Activated CD8-positive, alpha-beta T cell treated with anti-CD3 and anti-CD28 coated beads, Interleukin-2, amount 10 ng/mL, durations not matched to agents 7 days and 5 days (primary cell): ENCODE data around the gene LPCAT3. TPM values are rescaled to one million over a fixed set of nuclear protein-coding genes. Genes with fewer than 3 reads are reported as not detected.

Experiments used
- ATAC-seq: fragments of 150-1000 bp; cut with Tn5 transposase; one replicate; pipeline ENCODE4 v1.10.0; 2021; ENCODE audit warnings: moderate library complexity
- CTCF ChIA-PET: fragments of 350-600 bp; sonication (Branson Sonifier 250); formaldehyde crosslinking; loops from one replicate; lab custom pipeline; 2021; ENCODE audit warnings: antibody characterized with exemption; lab: Charles Lee
- POLR2A ChIA-PET: fragments of 350-600 bp; sonication (Branson Sonifier 250); formaldehyde crosslinking; loops from one replicate; lab custom pipeline; 2021; ENCODE audit warnings: antibody characterized with exemption; lab: Charles Lee
- DNase-seq: peaks from one replicate; pipeline ENCODE4 v3.0.0-alpha.2; 2020
- H3K27ac Mint-ChIP-seq: one replicate; pipeline ENCODE4 v1.8.0; 2021; ENCODE audit warnings: mild to moderate bottlenecking, mixed read lengths
- H3K27me3 Mint-ChIP-seq: one replicate; pipeline ENCODE4 v1.8.0; 2021; ENCODE audit warnings: low read depth, mixed read lengths
- H3K36me3 Mint-ChIP-seq: one replicate; pipeline ENCODE4 v1.8.0; 2021; ENCODE audit warnings: low read depth, mixed read lengths
- H3K4me1 Mint-ChIP-seq: one replicate; pipeline ENCODE4 v1.8.0; 2021; ENCODE audit warnings: low read depth, mixed read lengths
- H3K4me3 Mint-ChIP-seq: one replicate; pipeline ENCODE4 v1.8.0; 2021; ENCODE audit warnings: mild to moderate bottlenecking, mixed read lengths
- H3K9me3 Mint-ChIP-seq: one replicate; pipeline ENCODE4 v1.8.0; 2022; ENCODE audit warnings: mixed read lengths; ENCODE audit not compliant: insufficient read depth
- total RNA-seq, 2 experiments: library from RNA; stranded (reverse); gene quantifications; one replicate each; pipeline ENCODE4 v1.2.3, GENCODE V29; 2021

Gene LPCAT3
- total RNA-seq, 2 experiments from 2014 or later = 37.3 to 40.3 TPM

- peak; percentile 52 for ATAC-seq
- Mint-ChIP-seq H3K4me1 (peaks cover 75% of the 10 kb centered on the region), H3K36me3 (peaks cover 16% of the 10 kb centered on the region), H3K4me3 (peak overlapping the region; percentile 88), H3K27me3 (peaks cover 2% of the 10 kb centered on the region), H3K9me3 (no peaks in the 10 kb centered on the region), H3K27ac (peak overlapping the region; percentile 97)
- ChIA-PET CTCF (interaction anchor here (0.6 to 18.6 kb wide), 30 partner anchors 8 to 201 kb away, joined by 3 to 742 read pairs (median 5); partner anchors contain the start of genes C1R, C1RL, CDCA3 and LPCAT3), POLR2A (interaction anchor here (0.5 to 20.8 kb wide), 51 partner anchors 10 to 1122 kb away, joined by 3 to 1099 read pairs (median 6); partner anchors contain the start of genes ATN1, C1RL, C3AR1 and CDCA3)
- peak; percentile 93 for DNase-seq
Observed at GRCh38 chr12:6944381-6945186, 73.7 kb downstream of the LPCAT3 start.

DNA sequence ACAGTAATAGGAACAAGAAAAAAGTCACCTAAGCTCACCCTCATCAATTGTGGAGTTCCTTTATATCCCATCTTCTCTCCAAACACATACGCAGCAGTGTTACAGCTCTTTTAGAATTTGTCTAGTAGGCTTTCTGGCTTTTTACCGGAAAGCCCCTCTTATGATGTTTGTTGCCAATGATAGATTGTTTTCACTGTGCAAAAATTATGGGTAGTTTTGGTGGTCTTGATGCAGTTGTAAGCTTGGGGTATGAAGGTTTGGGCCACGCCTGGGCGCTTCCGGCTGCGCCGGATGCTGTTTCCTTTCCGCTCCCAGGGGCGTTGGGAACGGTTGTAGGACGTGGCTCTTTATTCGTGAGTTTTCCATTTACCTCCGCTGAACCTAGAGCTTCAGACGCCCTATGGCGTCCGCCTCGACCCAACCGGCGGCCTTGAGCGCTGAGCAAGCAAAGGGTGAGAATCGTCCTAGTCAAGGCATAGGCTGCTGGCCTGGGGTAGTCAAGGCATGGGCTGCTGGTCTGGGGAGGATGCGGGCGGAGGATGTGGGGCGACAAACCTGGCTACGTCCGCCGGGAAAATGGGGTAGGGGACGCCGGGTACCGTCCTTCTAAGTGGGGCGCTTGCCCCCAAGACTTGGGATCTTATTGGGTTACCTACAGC, 74.4 kb downstream of the LPCAT3 start, which contains the start of the genes C12orf57 and RNU7-1:
C12orf57 (plus strand) TSS at position 301 of the 659 bp plus-strand sequence; CDS start at position 401, 100 bp downstream.
RNU7-1 (plus strand) TSS at position 95 of the 659 bp plus-strand sequence.
- peak; percentile 89 for DNase-seq
- Mint-ChIP-seq H3K36me3 (peaks cover 17% of the 10 kb centered on the region), H3K27ac (peak within 1 kb of the TSS; percentile 97), H3K9me3 (no peaks in the 10 kb centered on the region), H3K4me1 (peaks cover 72% of the 10 kb centered on the region), H3K27me3 (peaks cover 2% of the 10 kb centered on the region), H3K4me3 (peak within 1 kb of the TSS; percentile 88)
- ChIA-PET CTCF (interaction anchor here (0.7 to 18.6 kb wide), 30 partner anchors 9 to 245 kb away, joined by 3 to 742 read pairs (median 5); partner anchors contain the start of genes C1R, C1RL, CDCA3 and ENO2), POLR2A (interaction anchor here (0.6 to 20.8 kb wide), 64 partner anchors 10 to 1123 kb away, joined by 3 to 1099 read pairs (median 5); partner anchors contain the start of genes ATN1, C1RL, C3AR1 and CDCA3)
- peak; percentile 76 for ATAC-seq

- peaks cover 17% of the 10 kb centered on the region for H3K36me3 Mint-ChIP-seq
- H3K27ac Mint-ChIP-seq = peak overlapping the region; percentile 97
- peak; percentile 42 for ATAC-seq
- CTCF ChIA-PET = interaction anchor here (0.7 to 18.6 kb wide), 24 partner anchors 9 to 245 kb away, joined by 3 to 742 read pairs (median 5); partner anchors contain the start of genes C1R, C1RL, ENO2 and LPCAT3
- peaks cover 69% of the 10 kb centered on the region for H3K4me1 Mint-ChIP-seq
- peaks cover 2% of the 10 kb centered on the region for H3K27me3 Mint-ChIP-seq
- DNase-seq = peak; percentile 90
- no peaks in the 10 kb centered on the region for H3K9me3 Mint-ChIP-seq
- H3K4me3 Mint-ChIP-seq = peak overlapping the region; percentile 88
- POLR2A ChIA-PET = interaction anchor here (0.6 to 20.8 kb wide), 59 partner anchors 9 to 1123 kb away, joined by 3 to 1099 read pairs (median 5); partner anchors contain the start of genes ATN1, C1RL, C3AR1 and CDCA3
Observed at GRCh38 chr12:6943389-6943721, 74.9 kb downstream of the LPCAT3 start.

DNA sequence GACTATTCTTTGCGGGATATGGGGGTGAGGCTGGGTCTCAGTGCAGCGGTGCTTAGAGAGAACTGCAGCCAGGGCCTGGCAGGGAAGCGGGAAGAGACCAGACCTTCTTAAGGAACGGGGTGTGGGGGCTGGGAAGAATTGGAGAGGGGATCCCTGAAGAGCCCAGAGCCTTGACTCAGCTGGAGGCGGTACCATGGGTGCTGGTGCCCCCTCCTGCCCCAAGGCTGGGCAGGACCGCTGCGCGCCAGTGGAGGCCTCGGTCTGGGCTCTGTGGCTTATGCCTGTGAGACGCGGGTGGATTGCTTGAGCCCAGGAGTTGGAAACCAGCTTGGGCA, 76.0 kb downstream of the LPCAT3 start:
- H3K9me3 Mint-ChIP-seq = no peaks in the 10 kb centered on the region
- peaks cover 20% of the 10 kb centered on the region for H3K36me3 Mint-ChIP-seq
- ChIA-PET POLR2A (interaction anchor here (0.7 to 20.8 kb wide), 5 partner anchors 8 to 102 kb away, joined by 3 to 1099 read pairs (median 48); partner anchors contain the start of genes ATN1, GNB3, PTPN6 and SPSB2), CTCF (interaction anchor here (1.8 to 18.6 kb wide), 4 partner anchors 9 to 168 kb away, joined by 10 to 742 read pairs (median 66); partner anchors contain the start of genes C1RL and SPSB2)
- peak overlapping the region; percentile 97 for H3K27ac Mint-ChIP-seq
- DNase-seq (no peak), ATAC-seq (no peak)
- H3K27me3 Mint-ChIP-seq = peaks cover 2% of the 10 kb centered on the region
- H3K4me1 Mint-ChIP-seq = peaks cover 66% of the 10 kb centered on the region
- peak overlapping the region; percentile 5 for H3K4me3 Mint-ChIP-seq

- ATAC-seq = no peak
- Mint-ChIP-seq H3K4me3 (no peak overlapping the region), H3K27ac (no peak overlapping the region), H3K4me1 (peaks cover 64% of the 10 kb centered on the region), H3K9me3 (no peaks in the 10 kb centered on the region), H3K27me3 (peaks cover 2% of the 10 kb centered on the region), H3K36me3 (peaks cover 21% of the 10 kb centered on the region)
- ChIA-PET CTCF (interaction anchor here (1.1 to 18.6 kb wide), 3 partner anchors 14 to 26 kb away, joined by 3 to 742 read pairs (median 106); partner anchors contain the start of gene ATN1), POLR2A (interaction anchor here (1.2 to 20.8 kb wide), 3 partner anchors 13 to 69 kb away, joined by 3 to 1099 read pairs (median 5); partner anchors contain the start of genes PTPN6 and SPSB2)
- DNase-seq = no peak
Observed at GRCh38 chr12:6941782-6942181, 76.5 kb downstream of the LPCAT3 start.

DNA sequence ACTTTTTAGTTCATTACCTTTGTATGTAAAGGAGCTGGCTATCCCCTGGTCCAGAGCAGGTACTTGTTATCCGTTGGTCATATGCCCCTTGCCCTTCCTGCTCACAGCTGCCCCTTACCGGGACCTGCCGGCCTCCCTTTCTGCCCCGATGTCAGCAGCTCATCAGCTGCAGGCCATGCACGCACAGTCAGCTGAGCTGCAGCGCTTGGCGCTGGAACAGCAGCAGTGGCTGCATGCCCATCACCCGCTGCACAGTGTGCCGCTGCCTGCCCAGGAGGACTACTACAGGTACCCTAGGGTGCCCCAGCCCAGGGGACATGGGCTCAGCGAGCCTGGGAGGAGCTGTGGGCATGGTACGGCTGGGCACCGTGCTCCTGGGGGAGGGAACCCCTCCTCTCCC, 77.0 kb downstream of the LPCAT3 start:
- no peaks in the 10 kb centered on the region for H3K9me3 Mint-ChIP-seq
- POLR2A ChIA-PET = interaction anchor here (1.2 to 20.8 kb wide), 3 partner anchors 12 to 68 kb away, joined by 3 to 1099 read pairs (median 5); partner anchors contain the start of genes PTPN6 and SPSB2
- peaks cover 25% of the 10 kb centered on the region for H3K36me3 Mint-ChIP-seq
- CTCF ChIA-PET = interaction anchor here (1.1 to 18.6 kb wide), 3 partner anchors 14 to 27 kb away, joined by 3 to 742 read pairs (median 106); partner anchors contain the start of gene ATN1
- H3K27me3 Mint-ChIP-seq = peaks cover 2% of the 10 kb centered on the region
- peak overlapping the region; percentile 43 for H3K27ac Mint-ChIP-seq
- ATAC-seq (no peak), DNase-seq (no peak)
- peaks cover 64% of the 10 kb centered on the region for H3K4me1 Mint-ChIP-seq
- H3K4me3 Mint-ChIP-seq = no peak overlapping the region

DNA sequence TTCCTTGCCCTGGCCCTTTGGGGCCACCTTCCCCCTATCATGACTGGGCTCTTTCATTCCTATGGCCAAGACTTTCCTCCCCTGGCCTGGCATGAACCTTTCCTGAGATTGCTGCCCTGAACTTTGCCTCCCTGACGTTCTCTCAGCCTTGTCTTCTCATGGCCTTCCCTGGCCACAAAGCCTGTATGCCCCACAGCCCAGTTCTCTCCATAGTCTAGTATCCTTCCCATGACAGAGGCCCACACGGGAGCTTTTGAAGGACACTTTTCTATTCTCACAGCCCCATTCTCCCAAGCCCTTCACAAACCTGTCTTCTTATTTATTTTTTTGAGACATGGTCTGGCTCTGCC, 79.1 kb downstream of the LPCAT3 start:
- Mint-ChIP-seq H3K4me3 (peak overlapping the region; percentile 29), H3K4me1 (peaks cover 63% of the 10 kb centered on the region), H3K27ac (peak overlapping the region; percentile 97), H3K9me3 (no peaks in the 10 kb centered on the region), H3K36me3 (peaks cover 31% of the 10 kb centered on the region), H3K27me3 (peaks cover 2% of the 10 kb centered on the region)
- no peak for ATAC-seq
- CTCF ChIA-PET = interaction anchor here (0.8 to 18.6 kb wide), 7 partner anchors 8 to 169 kb away, joined by 3 to 742 read pairs (median 37); partner anchors contain the start of genes ATN1, C1RL, SPSB2 and TPI1
- POLR2A ChIA-PET = interaction anchor here (1.0 to 20.8 kb wide), 5 partner anchors 12 to 88 kb away, joined by 3 to 1099 read pairs (median 6); partner anchors contain the start of genes ATN1, CDCA3, PTPN6 and USP5
- DNase-seq = no peak

GRCh38 chr12:6938353-6939190, 79.7 kb downstream of the LPCAT3 start:
- CTCF ChIA-PET = interaction anchor here (1.0 to 18.6 kb wide), 17 partner anchors 9 to 385 kb away, joined by 3 to 742 read pairs (median 7); partner anchors contain the start of genes ATN1, C1RL, CDCA3 and LPCAT3
- H3K27ac Mint-ChIP-seq = peak overlapping the region; percentile 97
- DNase-seq (no peak), ATAC-seq (no peak)
- H3K4me3 Mint-ChIP-seq = peak overlapping the region; percentile 82
- H3K4me1 Mint-ChIP-seq = peaks cover 63% of the 10 kb centered on the region
- H3K27me3 Mint-ChIP-seq = peaks cover under 1% of the 10 kb centered on the region
- POLR2A ChIA-PET = interaction anchor here (0.6 to 20.8 kb wide), 20 partner anchors 8 to 1033 kb away, joined by 3 to 1099 read pairs (median 5); partner anchors contain the start of genes ATN1, C1RL, ENO2 and LRRC23
- H3K36me3 Mint-ChIP-seq = peaks cover 34% of the 10 kb centered on the region
- no peaks in the 10 kb centered on the region for H3K9me3 Mint-ChIP-seq

DNA sequence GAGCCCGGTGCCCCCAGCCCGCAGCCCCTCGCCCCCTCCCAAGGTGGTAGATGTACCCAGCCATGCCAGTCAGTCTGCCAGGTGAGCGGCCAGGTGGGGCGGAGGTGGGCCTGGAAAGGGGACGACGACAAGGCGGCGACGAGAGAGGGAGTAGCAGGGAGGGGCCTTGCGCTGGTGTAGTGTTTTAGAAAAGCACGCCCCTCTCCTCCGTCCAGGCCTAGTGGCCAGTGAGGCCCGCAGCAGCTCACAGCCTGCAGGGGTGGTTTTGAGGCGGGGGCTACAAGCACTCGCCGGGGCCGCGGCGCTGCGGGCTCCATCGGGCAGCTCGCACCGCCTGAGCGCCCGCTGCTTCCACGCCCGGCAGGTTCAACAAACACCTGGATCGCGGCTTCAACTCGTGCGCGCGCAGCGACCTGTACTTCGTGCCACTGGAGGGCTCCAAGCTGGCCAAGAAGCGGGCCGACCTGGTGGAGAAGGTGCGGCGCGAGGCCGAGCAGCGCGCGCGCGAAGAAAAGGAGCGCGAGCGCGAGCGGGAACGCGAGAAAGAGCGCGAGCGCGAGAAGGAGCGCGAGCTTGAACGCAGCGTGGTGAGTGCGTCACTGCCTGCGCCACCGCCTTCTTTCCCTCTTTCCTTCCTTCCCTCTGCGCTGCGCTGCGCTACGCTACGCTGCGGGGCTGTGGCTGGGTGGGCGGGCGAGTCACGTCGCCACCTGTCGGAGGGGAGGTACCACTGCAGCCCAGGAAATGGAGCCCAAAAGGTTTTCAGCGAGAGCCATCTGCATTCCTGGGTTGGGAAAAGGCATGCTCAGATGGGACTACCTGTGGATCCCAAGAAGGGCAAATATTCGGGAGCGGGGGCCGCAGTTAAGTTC, 80.6 kb downstream of the LPCAT3 start:
- H3K27ac Mint-ChIP-seq = peak overlapping the region; percentile 97
- ATAC-seq = peak; percentile 93
- H3K36me3 Mint-ChIP-seq = peaks cover 37% of the 10 kb centered on the region
- ChIA-PET CTCF (interaction anchor here (0.8 to 18.6 kb wide), 19 partner anchors 9 to 384 kb away, joined by 3 to 742 read pairs (median 6); partner anchors contain the start of genes ATN1, C1RL, CDCA3 and LPCAT3), POLR2A (interaction anchor here (0.6 to 20.8 kb wide), 20 partner anchors 9 to 171 kb away, joined by 3 to 1099 read pairs (median 4); partner anchors contain the start of genes ATN1, C1RL, ENO2 and LRRC23)
- peaks cover 62% of the 10 kb centered on the region for H3K4me1 Mint-ChIP-seq
- H3K9me3 Mint-ChIP-seq = no peaks in the 10 kb centered on the region
- H3K27me3 Mint-ChIP-seq = no peaks in the 10 kb centered on the region
- peak overlapping the region; percentile 82 for H3K4me3 Mint-ChIP-seq
- peak; percentile 96 for DNase-seq
